Right lobe of liver (tissue), 6 donors: ENCODE results near the gene PRXL2A. TPM values are rescaled to one million over a fixed set of nuclear protein-coding genes. Genes with fewer than 3 reads are reported as not detected.

Experiments
- ATAC-seq, 4 donors: fragments of 200-7000 bp; cut with Tn5 transposase; one replicate each; pipeline ENCODE4 v1.9.1; 2020; ENCODE audit warnings: mild to moderate bottlenecking in 4 of 4, moderate library complexity in 4 of 4
- DNase-seq, 3 donors: peaks; one replicate each; pipeline ENCODE4 v3.0.0-alpha.2; 2020
- H3K27ac ChIP-seq, 3 donors: fragments of 200-600 bp; one replicate each; pipeline ENCODE4 v1.8.0; 2022
- H3K27me3 ChIP-seq, 2 donors: fragments of 200-600 bp; one replicate each; pipeline ENCODE4 v1.8.0; 2022
- H3K36me3 ChIP-seq, 4 donors: fragments of 200-600 bp; sonication (generic) in 1 of 4; one replicate each; pipeline versions ENCODE4 v1.5.1 to v1.8.0; 2017 to 2022; ENCODE audit warnings: control low read depth in 1 of 4
- H3K4me1 ChIP-seq, 4 donors: fragments of 200-600 bp; sonication (generic) in 1 of 4; one replicate each; pipeline versions ENCODE4 v1.5.1 to v1.8.0; 2017 to 2022; ENCODE audit warnings: control low read depth in 1 of 4
- H3K4me3 ChIP-seq, 3 donors: fragments of 200-600 bp; one replicate each; pipeline ENCODE4 v1.8.0; 2022
- H3K9me3 ChIP-seq, 4 donors: fragments of 200-600 bp; sonication (generic) in 1 of 4; one replicate each; pipeline versions ENCODE4 v1.5.1 to v1.8.0; 2017 to 2022; ENCODE audit warnings: control low read depth in 1 of 4
- CTCF ChIP-seq, 4 donors: fragments of 200-600 bp in 3 of 4; fragments of 450-650 bp in 1 of 4; IDR thresholded peaks; one replicate each; pipeline versions ENCODE4 v1.5.1 to v1.8.0; 2016 to 2022; ENCODE audit warnings: antibody characterized with exemption in 4 of 4, mild to moderate bottlenecking in 2 of 4
- POLR2A ChIP-seq: fragments of 450-650 bp; IDR thresholded peaks from one replicate; pipeline ENCODE4 v1.6.1; 2017; ENCODE audit warnings: antibody characterized with exemption, mild to moderate bottlenecking
- WGBS: methylation state at CpG from one replicate; pipeline ENCODE4 v1.1.6; 2018; ENCODE audit warnings: low coverage, low lambda C conversion rate; ENCODE audit not compliant: insufficient coverage; ENCODE audit errors: missing lambda C conversion rate; 5-methylcytosine and 5-hydroxymethylcytosine counted together
- intact Hi-C, 2 donors: fragments of 100-400 bp; cut with DNase I; formaldehyde crosslinking; loops; one replicate each; pipeline versions ENCODE4 v1.11.2 to v1.14.1; 2022
- total RNA-seq, 6 experiments: library from RNA; depleted of rRNA in 2 of 6; stranded (reverse); fragments of >200 nt in 2 of 6; fragmentation: NEBNext Ultra II Directional in 3 of 6; extraction: Animal tissue kit (Norgen Biotek cat#: 25700) in 3 of 6; gene quantifications; one replicate each; pipeline versions ENCODE4 v1.1.0 to v1.2.4, GENCODE V29; 2016 to 2023
- donor health status: DM: no; HTN: yes; CAD: no.
- donor health status: DM: no; HTN: no; CAD: no.
- donor health status: DM: no; HTN: no; CAD: no.
- donor health status: DM: no; HTN: yes; CAD: no.
- donor health status: DM: no; HTN: yes; CAD: no.

Gene PRXL2A
- total RNA-seq, 6 experiments from 2014 or later, result 41.3 to 89.8 (median 80.5) TPM

DNA sequence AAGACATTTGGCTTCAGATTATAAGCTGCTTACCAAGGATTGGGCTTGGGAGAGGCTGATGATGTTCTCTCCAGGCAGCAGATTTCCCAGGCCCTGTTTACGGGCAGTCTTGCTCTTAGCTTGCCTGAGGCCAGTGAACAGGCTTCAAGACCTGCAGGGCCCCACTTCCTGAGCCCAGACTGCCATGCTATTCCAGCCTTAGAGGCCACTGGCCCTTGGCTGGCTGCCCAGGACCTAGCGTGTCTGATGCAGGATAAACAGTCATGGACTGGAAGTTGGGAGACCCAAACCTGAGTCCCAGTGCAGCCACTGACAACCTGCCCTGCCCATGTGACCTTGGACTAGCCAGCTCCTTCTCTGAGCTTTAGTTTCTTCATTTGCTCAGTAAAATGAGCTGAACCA is 2.9 kb downstream of the PRXL2A start:
- no peaks in the 10 kb centered on the region for H3K9me3 ChIP-seq

GRCh38 chr10:80411681-80412220 is 3.4 kb downstream of the PRXL2A start:
- ATAC-seq (no peak), DNase-seq (no peak)
- H3K9me3 ChIP-seq, result no peaks in the 10 kb centered on the region
- H3K4me1 ChIP-seq, result peaks cover 0 to 73% (median 36%) of the 10 kb centered on the region in 4 donors
- no peaks in the 10 kb centered on the region for H3K36me3 ChIP-seq
- WGBS, result 86% methylated on average over 1 of the region's 1 CpG
- no peak for TF ChIP-seq POLR2A
- no peak for TF ChIP-seq CTCF (IDR thresholded peaks at IDR 0.05)
- no peaks in the 10 kb centered on the region for H3K27me3 ChIP-seq
- intact Hi-C loops, result no loop called here
- H3K4me3 ChIP-seq, result no peak overlapping the region
- H3K27ac ChIP-seq, result no peak overlapping the region

More for the DNA sequence above, 2.9 kb downstream of the PRXL2A start:
- H3K4me3 ChIP-seq, result no peak overlapping the region
- peaks cover 0 to 74% (median 35%) of the 10 kb centered on the region in 4 donors for H3K4me1 ChIP-seq
- no CpG with 5 or more reads among the region's 2 CpGs for WGBS
- H3K27ac ChIP-seq, result peak overlapping the region in 1 of 3 donors; percentile 48
- H3K36me3 ChIP-seq, result no peaks in the 10 kb centered on the region
- peak; percentile 71 to 84 (median 80) for DNase-seq
- peak in 2 of 4 donors; percentile 2 to 21 for ATAC-seq
- intact Hi-C loops, result no loop called here
- H3K27me3 ChIP-seq, result no peaks in the 10 kb centered on the region
- TF ChIP-seq CTCF (IDR thresholded peaks at IDR 0.05) (no peak), POLR2A (no peak)

- H3K4me1 ChIP-seq, result peaks cover 0 to 68% (median 36%) of the 10 kb centered on the region in 4 donors
- no peaks in the 10 kb centered on the region for H3K36me3 ChIP-seq
- no peak overlapping the region for H3K27ac ChIP-seq
- H3K27me3 ChIP-seq, result no peaks in the 10 kb centered on the region
- H3K4me3 ChIP-seq, result no peak overlapping the region
- intact Hi-C loops, result no loop called here
- H3K9me3 ChIP-seq, result no peaks in the 10 kb centered on the region
- no peak for ATAC-seq
- DNase-seq, result no peak
- TF ChIP-seq POLR2A (no peak), CTCF (IDR thresholded peaks at IDR 0.05) (no peak)
- 70% methylated on average over 3 of the region's 5 CpGs for WGBS
Observed at GRCh38 chr10:80412486-80412885, 4.1 kb downstream of the PRXL2A start.

DNA sequence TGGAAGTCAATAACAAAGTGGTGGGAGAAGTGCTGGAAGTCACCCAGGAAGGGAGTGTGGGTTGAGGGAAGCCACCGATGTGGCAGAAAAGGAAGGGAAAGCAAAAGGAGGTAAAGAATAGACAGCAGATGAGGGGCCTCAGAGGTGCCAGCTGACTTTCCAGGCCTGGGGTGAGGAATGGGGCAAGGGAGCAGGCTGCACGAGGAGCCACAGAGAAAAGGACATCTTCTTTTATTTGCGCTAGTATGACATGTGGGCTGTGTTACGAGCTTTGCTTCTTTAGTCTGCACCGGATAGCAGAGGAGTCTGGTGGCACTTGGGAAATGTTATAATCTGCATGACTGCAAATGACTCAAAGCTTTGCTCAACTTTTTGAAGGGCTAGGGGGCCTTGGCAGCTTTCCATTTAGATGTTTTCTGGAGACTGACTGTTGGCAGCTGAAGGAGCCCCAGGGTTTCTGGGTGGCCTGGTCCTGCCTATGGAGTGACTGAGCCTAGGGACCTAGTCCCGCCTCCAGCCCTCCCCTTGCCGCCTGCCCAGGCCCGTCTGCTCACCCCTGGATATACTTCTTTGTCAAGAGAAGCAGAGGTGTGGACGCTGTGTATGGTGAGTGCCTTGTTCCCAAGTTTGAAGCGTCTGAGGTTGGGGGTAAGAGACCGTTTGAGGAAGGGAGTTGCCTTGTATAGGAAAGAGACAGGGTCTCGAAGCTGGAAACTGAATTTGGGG is 5.1 kb downstream of the PRXL2A start:
- Histone ChIP-seq H3K27me3 (no peaks in the 10 kb centered on the region), H3K36me3 (no peaks in the 10 kb centered on the region), H3K27ac (peak overlapping the region; percentile 25 to 65 (median 51)), H3K4me3 (no peak overlapping the region), H3K4me1 (peaks cover 0 to 64% (median 36%) of the 10 kb centered on the region in 4 donors), H3K9me3 (no peaks in the 10 kb centered on the region)
- TF ChIP-seq CTCF (IDR thresholded peaks at IDR 0.05) (no peak), POLR2A (no peak)
- intact Hi-C loops, result no loop called here
- ATAC-seq (no peak), DNase-seq (no peak)
- 26% methylated on average over 3 of the region's 12 CpGs for WGBS
